Fibroblast of skin of back (primary cell): ENCODE results near the gene PRRG2.
"Not testable (repeated sequence)": the region's sequence is repeated elsewhere in the genome, so short reads cannot be mapped to it uniquely, and the experiment has no call there.

Experiments used
- DNase-seq: peaks from one replicate; pipeline ENCODE4 v3.0.0-alpha.2; 2013

The PRRG2 gene

DNA sequence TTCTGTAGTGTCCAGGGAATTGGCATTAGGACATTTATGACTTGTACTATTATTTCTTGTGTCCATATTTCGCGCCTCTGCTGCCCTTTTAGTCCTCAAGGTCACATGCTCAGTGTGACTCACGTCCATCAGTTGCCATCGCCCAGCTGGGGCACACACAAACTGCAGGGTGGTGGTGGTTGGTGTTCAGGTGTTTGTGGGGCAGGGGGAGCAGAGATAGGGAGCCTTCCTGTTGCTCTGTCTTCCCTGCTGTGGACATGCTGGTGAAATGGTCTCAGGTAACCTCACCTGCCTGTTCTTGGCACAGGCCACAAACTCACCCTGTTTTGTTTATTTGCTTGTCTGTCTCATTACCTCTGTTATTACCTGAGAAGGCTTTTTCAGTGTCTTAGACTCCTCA is 32.3 kb downstream of the PRRG2 start:
- no peak for DNase-seq

DNA sequence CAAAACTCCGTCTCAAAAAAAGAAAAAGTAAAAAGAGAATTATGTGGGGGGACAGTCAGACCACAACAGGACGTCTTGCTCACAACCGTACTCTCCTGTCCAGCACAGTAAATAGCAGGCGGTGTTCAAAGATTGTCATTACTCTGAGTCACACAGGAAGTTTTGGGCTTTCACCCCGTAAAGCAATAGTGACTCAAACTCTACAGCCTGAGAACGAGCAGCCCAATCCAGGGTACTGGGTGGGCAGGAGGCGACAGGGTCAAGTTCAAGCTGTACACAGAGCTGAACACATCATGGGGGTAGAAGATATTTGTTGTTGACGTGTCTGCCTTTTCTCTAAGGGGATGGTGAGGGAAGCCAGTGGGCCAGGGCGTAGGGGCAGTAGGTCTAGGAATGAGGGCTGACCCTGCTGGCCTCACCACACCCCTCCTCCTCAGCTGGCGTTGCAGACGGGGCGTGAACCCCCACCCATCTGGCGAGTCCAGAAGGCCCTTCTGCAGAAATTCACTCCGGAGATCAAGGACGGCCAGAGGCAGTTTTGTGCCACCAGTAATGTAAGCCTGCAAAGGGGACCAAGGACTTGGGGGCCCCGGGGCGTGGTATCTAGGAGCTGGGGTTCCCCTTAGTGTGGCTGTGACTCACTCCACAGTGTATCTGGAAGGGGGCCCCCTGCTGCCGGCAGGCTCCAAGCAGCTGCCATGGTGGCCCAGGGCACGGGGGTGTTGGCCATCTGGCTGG is 33.1 kb downstream of the PRRG2 start:
- DNase-seq = peak; percentile 85

DNA sequence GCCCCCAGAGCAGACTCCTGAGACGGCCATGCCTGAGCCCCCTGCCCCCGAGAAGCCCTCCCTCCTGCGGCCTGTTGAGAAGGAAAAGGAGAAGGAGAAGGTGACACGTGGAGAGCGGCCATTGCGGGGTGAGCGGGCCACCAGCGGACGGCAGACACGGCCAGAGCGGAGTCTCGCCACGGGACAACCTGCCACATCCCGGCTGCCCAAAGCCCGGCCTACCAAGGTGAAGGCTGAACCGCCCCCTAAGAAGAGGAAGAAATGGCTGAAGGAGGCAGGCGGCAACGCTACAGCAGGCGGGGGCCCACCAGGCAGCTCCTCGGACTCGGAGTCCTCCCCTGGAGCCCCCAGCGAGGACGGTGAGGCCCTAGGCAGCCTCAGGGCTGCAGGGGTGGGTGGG is 34.7 kb downstream of the PRRG2 start:
- no peak for DNase-seq

DNA sequence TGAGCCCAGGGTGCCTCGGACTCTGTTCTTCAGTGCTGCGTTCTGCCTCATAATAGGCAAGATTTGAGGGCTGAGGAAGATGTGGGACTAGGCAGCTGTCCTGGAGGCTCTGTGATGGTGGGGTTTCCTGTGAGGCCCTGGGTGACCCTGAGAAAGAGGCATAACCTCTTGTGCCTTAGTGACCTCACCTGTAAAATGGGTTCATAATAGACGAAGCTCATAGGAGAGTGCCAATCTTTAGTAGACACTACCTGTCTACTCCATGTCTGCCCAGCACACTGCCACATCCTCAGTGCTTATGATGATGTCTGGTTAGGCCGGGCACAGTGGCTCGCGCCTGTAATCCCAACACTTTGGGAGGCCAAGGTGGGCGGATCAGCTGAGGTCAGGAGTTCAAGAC is 35.4 kb downstream of the PRRG2 start:
- DNase-seq = no peak

DNA sequence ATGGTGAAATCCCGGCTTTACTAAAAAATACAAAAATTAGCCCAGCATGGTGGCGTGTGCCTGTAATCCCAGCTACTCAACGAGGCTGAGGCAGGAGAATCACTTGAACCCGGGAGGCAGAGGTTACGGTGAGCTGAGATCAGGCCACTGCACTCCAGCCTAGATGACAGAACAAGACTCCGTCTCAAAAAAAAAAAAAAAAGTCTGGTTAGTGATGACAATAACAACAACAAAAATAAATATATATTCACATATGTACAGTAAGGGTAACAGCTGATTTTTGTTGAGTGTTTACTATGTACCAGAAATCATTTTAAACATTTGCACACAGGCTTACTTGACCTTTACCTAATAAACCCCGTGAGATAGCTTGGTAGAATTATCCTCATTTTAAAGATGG is 35.8 kb downstream of the PRRG2 start:
- DNase-seq = no peak

DNA sequence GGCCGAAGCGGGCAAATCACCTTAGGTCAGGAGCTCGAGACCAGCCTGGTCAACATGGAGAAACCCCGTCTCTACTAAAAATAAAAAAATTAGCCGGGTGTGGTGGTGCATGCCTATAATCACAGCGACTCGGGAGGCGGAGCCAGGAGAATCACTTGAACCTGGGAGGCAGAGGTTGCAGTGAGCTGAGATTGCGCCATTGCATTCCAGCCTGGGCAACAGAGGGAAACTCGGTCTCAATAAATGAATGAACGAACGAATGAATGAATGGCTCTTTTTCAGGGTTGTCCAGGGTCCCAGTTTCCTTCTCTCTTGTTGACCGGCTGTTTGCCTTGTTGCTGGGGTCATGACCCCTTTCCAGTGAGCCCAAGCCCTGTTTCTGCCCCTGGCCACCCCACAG is 36.7 kb downstream of the PRRG2 start:
- not testable (repeated sequence) for DNase-seq

DNA sequence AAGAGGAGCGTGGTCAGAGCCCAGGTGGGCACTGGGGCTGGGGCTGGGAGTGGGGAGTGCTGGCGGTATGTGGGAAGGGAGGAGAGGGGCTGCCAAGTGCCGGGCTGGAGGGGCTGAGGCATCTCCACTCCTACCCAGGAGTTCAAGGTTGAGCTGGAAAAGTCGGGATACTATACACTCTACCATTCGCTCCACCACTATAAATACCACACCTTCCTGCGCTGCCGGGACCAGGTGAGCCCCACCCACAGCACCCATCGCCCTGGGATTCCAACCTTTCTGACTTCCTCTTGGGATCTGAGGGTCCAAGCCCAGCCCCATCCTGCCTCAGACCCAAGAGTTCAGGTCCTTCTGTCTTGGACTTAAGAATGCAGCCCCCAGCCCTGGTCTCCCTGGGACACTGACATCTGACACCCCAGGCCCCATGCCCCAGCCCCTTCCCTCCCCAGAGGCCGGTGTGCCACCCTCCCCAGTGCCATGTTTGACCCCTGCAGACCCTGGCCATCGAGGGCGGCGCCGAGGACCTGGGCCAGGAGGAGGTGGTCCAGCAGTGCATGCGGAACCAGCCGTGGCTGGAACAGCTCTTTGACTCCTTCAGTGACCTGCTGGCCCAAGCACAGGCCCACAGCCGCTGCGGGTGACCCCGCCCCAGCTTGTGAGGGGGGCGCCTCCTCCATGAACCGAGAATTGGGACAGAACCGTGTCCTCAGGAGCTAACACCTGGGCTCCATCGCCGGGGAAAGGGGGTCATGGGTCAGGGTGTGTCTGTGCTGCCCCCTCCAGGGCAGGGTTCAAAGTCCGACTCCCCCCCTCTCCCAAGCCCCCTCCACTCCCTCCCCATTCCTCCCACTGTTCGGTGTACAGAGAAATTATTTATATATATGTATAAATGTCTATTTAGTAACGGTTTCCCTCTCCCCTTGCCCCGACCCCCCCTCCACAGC is 44.1 kb downstream of the PRRG2 start:
- no peak for DNase-seq

DNA sequence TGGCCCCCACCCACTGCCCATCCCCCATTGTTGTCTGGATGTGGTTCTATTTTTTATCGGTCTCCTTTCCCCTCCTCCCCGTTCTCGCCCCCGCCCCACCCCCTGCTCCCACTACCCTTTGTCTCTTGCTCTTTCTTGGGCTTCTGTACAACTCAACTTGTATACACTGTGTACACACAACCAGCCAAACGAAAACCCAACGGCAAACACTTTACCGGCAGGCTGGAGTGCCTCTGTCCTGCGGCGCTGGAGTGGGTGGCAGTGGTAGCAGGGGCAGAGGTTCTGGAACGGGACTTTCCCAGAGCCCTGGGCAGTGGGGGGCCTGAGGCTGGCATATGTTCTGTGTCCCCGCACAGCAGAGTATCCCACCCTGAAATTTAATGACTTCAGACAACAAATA is 45.1 kb downstream of the PRRG2 start:
- no peak for DNase-seq

DNA sequence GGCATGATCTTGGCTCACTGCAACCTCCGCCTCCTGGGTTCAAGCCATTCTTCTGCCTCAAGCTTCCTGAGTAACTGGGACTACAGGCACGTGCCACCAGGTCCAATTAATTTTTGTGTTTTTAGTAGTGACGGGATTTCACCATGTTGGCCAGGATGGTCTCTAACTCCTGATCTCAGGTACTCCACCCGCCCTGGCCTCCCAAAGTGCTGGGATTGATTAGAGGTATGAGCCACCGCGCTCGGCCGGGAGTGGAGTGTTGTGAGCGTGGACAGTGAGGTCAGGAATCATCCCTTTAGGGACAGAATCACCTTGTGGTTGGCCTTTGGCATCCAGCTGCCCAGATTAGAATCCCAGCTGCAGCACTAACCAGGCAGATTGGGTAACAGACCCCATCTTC is 48.5 kb downstream of the PRRG2 start:
- no peak for DNase-seq

DNA sequence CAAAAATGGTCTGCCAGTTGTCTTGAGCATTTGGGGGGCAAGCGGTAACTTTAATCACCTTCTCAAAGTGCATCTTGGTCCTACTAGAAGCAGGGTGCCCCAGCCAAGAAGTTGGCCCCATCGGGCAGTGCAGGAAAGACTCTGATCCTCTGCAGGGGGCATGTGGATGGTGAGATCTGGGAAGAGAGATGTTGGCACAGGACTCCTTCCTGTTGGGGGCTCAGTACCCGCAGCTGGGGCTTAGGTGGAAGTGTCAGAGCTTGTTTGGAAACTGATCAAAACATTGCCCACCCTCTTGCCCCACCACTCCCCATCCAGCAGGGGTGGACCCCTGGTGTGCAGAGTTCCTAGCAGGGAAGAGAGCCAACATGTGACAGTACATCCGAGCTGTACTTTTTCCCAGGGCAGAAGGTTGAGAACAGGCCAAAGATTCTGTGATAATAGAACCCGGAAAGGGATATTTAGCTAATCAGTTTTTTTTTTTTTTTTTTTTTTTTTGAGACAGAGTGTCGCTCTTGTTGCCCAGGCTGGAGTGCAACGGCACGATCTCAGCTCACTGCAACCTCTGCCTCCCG is 50.0 kb downstream of the PRRG2 start:
- DNase-seq = no peak

DNA sequence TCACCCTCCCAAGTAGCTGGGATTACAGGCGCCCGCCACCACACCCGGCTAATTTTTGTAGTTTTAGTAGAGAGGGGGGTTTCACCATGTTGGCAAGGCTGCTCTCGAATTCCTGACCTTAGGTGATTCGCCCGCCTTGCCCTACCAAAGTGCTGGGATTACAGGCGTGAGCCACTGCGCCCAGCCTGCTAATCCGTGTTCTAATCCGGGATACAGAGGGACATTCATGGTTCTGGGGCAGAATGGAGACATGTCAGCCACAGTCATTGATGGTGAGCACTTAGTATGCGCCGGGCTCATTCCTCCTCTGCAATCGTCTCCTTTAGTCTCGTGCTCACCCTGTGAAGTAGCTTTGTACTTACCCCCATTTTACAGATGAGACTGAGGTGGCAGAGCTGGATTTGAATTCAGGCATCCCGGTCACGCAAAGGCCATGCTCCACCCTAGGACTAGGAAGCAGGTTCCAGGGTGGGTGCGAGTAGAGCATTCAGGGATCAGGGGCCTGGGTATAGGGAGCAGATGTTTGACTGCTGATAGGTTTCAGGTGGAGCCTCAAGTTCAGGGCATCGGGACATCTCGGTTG is 50.6 kb downstream of the PRRG2 start:
- DNase-seq = no peak

DNA sequence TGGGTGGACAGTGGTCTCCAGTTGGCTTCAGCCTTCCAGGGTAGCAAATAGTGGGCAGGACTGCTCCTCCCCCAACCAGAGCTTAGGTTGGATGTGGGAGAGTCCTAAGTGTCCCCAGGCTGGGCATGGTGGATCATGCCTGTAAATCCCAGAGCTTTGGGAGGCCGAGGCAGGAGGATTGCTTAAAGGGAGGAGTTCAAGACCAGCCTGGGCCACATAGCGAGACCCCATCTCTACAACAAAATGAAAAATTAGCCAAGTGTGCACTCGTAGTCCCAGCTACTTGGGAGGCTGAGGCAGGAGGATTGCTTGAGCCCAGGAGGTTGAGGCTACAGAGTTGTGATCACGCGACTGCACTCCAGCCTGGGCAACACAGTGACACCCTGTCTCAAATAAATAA is 51.5 kb downstream of the PRRG2 start:
- no peak for DNase-seq

DNA sequence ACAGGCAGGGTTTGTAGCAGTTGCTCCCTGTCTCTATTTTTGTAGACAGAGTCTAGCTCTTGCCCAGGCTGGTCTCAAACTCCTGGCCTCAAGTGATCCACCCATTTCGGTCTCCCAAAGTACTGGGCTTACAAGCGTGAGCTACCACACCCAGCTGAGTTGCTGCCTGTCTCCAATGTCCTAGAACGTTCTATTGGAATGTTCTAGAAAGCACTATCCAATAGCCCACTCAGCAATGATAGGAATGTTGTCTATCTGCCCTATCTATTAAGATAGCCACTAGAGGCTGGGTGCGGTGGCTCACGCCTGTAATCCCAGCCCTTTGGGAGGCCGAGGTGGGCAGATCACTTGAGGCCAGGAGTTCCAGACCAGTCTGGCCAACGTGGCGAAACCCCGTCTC is 52.2 kb downstream of the PRRG2 start:
- peak; percentile 27 for DNase-seq

DNA sequence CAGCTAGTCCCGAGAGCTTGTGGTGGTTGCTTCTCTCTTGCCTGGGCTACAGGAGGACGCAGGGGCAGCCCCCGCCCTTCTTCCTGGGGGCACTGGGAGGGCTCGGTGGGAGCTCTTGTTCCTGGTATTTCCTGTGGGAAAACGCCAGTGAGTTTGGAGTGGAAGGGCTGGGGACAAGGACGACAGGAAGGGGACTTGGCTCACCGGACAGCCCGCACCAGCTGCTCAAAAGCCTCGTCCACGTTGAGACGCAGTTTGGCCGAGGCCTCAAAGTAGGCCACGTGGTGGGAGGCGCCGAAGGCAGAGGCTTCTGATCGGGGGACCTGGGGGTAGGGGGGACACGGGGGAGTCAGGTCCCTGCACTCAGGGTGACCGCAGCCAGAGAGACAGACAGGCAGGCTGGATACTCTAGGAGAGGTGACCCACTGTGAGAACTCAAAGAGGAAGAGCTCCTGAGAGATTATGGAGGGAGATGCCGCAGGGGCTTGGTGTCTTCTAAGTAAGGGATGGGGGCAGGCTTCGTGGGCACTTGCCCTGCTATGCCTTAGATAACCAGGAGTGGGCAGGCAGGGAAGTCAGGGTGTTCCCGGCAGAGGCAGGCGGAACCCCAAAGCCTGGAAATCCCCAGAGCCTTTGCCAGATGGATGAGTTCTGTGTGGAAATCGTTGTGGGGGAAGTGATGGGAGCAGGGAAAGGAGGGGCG is 54.6 kb downstream of the PRRG2 start:
- DNase-seq = peak; percentile 29

DNA sequence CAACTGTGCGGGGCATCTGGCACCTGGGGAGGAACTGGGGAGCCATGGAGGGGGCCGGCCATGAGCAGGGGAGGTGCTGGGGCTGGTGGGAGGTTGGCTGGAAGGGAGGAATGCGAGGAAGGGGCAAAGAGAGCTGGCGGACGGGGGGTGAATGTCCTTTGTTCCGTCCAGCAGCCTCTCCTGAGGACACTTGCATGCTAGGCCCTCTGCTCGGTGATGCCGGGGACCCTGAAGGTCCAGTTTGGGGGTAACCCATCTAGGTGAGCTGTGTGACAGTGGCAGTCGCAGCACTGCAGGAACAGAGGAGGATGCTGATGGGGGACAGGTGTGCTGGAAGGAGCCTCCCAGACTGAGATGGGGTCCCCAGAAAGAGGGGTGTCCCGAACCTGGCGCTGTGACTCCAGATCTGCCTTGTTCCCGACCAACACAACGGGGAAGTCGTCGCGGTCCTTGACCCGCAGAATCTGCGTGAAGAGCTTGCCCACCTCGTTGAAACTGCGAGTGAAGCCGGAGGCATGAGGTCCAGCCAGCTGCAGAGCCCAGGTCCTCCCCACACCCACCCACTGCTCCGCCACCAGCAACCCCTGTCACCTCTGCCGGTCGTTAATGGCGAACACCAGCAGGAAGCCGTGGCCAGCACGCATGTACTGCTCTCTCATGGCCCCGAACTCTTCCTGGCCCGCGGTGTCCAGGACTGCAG is 55.3 kb downstream of the PRRG2 start:
- no peak for DNase-seq

DNA sequence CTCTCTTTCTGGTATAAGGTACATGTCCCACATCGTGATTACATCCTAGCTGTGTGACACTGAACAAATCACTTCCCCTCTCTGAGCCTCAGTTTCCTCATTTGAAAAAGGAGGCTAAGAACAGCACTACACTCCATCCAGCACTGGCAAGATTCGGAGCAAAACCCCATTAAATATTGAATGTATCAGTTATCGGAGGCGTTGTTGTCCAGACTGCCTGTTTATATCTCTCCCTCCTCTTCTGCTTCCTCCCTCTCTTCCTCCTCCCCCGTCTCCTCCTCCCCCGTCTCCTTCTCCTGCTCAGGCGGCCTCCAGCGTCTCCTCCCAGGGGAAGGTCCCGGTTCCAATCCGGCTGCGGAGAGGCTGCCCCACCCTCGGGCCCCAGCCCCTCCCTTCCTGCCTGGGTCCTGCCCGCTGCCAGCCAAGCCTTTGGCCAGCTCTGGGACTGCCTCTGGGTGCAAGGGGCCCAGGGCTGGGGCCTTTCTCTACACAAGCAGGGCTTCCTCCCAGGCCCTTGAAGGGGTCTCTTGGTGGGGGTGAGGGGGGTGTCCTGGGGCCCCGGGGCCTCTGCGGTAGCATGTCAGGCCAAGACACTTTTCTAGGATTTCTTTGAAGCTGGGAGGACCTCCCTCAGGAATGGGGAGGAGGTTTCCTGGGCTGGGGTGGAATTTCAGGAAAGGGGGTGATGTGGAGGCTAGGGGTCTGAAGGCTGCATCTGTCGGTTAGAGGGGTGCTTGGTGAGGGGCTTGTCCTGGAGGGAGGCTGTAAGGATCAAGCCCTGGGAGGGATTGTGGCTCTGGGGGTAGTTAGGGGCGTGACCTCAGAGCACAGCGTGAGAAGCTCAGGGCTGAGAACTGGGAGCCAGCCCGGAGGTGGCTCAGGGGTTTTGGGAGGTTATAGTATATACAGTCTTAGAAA is 57.0 kb downstream of the PRRG2 start:
- peak; percentile 87 for DNase-seq

DNA sequence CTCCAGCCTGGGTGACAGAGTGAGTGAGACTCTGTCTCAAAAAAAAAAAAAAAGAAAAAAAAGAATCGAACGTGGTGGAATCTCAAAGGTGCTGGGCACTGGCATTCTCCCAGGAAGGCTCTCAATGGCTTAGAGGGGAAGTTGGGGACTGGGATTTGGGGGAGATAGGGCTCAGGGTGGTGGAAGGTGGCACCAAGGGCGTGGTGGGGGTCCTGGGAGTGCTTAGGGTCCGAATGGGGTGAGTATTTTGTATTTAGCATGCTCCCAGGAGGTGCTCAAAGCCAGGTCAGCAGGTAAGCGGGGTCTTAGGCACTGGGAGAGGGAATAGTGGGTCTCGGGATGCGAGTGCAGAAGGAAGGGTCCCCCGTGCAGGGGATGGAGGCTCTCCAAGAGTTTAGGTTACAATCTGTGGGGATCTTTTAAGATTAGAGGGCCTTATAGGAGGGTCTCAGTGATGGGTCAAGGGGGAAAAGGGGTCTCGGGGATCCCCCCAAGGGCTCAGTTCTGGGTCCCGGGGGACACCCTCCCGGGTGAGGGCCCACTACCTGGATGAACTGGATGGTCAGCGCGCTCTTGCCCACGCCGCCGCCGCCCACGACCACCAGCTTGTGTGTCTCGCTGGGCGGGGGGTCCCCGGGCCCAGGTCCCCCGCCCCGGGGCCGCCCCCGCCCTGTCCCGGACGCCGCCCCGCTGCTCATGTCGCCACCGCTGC is 58.4 kb downstream of the PRRG2 start:
- no peak for DNase-seq

DNA sequence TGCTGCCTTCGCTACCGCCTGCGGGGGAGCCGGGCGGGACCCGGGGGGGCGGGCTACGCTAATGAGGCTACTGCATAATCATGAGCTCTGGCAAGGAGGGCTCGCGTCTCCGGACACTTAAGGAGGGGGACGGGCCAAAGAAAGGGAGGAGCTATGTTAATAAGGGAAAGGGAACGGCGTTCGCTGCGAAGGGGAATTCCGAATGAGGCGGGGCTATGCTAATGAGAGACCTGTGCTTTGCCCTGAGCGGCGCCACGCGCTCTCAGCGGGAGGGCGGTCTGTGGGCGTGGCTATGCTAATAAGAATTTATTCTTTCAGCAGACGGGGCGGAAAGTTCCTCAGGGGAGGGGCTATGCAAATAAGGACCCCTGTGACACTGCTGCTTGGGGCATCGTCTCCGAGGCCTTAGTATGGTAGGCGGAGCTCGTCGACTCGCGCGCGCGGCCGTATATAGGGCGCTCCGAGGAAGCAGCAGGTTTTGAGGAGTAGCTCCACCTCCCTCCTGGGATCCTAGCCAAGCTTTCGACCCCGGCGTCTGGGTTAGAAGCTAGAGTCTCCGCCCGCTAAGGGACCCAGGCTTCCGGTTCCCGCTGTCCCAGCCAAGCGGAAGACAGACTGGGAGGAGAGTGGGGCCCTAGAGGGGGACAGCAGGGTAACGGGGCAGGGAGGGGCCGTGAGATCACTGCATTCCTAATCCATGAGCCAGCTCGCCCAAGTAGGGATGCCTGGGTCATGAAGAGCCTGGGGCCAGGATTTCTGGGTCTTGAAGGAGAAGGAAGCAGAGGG is 59.2 kb downstream of the PRRG2 start, which contains the start of gene RRAS:
Gene RRAS, minus strand, starts transcription at position 31 of the 786 bp plus-strand sequence. CDS start 45 bp downstream, outside the sequence.
- peak; percentile 100 for DNase-seq
